ENCODE measurements around the gene SCYL1.

SCYL1 gene

DNA sequence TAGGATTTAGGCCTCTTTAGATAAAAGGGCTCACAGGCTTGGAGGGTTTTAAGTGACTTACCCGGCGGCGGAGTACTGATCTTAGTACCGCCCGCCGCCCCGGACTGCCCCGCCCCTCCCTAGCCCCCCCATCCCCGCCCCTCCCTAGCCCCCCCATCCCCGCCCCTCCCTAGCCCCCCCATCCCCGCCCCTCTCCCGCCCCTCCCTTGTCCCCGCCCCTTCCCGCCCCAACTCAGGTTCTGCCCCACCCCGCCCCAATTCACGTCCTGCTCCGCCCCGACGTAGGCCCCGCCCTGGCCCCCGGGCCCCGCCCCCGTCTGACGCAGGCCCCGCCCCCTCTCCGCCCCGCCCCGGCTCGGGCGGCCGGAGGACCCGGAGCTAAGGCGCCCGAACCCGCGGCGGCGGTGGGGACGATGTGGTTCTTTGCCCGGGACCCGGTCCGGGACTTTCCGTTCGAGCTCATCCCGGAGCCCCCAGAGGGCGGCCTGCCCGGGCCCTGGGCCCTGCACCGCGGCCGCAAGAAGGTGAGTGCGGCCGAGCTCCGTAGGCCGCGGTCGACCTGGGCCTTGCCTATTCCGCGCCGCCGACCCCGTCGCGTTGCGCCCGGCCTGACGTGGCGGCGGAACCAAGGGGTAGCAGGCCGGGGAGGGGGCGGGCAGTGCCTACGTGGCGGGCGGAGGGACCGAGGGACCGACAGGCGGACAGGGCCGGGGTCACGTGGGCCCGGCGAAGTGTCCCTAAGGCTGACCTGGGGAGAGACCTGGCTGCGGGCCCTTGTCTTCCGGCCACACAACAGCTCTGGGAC lies at the start of gene SCYL1:
SCYL1 (plus strand) TSS at position 343 of the 805 bp plus-strand sequence; CDS start at position 414, 71 bp downstream.
- DNase-seq: peak; percentile 79

DNA sequence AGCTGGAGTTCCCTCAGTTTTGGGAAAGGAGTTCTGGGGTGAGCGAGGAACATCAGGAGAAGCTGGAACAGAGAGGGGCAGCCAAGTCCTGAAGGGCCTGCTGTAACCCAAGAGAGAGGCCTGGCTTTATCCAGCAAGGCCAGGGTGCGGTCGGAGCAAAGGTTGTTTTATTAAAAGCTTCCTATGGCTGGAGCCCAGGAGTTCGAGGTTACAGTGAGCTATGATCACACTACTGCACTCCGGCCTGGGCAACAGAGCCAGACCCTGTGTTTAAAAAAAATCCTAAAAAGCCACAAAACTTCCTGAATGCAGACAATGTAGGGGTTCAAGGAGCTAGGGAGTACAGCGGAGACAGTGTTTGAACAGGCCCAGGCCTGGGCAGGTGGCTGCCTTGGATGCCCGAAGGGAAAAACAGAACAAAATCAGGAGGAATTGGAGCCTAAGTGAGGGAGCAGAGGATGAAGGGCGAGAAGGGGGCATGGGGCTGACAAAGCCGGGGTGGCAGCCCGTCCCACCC lies 48.2 kb upstream of the SCYL1 start:
- no peak for DNase-seq

GRCh38 chr11:65477149-65477965 lies 47.5 kb upstream of the SCYL1 start:
- peak; percentile 86 for DNase-seq

DNA sequence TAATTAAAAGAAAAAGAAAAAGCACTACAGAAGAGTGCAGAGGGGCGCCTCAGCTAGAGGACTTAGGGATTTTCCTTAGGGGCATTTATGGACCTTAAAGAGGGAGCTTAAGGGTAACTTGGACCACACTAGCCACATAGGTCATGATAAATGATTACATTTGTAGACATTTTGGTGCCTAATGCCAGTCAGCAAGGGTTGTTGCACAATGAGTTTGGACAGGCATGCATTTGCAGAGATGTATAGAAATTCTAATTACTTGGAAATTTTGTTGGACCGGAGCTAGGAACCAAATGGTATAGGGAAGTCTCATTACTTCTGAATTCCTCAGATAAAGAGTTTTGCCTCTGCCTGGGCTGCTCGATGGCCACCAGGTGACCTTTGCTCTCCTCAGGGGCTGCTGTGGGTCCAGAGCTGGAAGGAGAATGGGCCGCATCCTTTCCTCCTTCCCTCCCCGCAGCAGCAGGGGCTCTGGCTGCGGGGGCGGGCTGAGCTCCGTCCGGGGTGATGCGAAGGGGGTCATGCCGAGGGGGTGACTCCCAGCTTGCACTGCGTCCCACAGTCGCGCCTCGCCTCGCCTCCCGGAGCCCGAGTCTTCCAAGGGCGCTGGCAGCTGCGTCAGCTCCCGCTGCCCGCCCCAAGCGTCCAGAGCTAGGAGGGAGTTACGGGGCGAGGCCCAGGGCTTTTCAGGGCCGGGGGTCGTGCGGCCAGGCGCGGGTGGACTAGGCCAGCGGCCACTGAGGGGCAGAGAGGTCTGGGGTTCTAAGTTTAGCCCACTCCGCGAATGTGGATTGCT lies 46.3 kb upstream of the SCYL1 start:
- DNase-seq: no peak

DNA sequence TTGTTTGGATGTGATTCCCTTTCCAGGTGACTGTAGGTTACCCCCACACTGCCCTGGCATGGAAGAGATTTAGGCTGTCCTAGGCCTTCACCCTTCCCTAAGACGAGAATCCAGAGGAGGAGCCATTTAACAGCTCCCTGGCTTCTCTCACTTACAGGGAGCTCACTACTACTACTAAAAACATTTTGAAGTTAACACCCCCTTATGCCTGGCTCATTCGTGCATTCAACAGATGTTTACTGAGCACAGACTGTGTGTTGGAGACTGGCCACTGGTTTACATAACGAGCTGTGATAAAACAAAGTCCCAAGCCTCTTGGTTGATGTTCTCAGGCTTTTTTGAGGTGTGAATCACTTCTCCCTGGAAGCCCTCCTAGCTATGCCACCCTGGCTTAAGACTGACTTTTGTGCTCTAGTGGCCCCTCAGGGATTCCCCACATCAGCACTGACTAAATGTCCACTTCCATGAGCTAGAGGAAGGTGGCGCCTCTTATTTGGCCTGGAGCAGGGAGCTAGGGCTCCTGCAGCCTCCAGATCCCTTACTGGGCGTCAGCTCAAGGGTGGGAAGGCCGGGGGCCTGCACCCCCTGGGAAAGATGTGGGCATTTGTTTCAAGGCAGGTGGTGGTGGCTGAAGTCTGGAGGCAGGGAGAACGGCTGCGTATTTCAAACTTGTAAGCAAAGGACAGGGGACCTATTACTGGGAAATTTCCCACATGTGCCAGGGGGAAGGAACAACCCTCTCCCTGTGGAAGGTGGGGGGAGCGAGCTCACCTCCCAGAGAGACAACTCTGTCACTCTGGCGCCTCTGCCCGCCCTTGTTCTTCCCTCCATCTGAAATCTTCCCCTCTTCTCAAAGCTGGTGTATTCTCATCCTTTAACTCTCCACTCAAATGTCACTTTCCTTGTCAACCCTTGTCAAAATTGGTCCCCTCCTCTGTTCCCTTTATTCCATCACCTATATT lies 45.4 kb upstream of the SCYL1 start:
- no peak for DNase-seq

DNA sequence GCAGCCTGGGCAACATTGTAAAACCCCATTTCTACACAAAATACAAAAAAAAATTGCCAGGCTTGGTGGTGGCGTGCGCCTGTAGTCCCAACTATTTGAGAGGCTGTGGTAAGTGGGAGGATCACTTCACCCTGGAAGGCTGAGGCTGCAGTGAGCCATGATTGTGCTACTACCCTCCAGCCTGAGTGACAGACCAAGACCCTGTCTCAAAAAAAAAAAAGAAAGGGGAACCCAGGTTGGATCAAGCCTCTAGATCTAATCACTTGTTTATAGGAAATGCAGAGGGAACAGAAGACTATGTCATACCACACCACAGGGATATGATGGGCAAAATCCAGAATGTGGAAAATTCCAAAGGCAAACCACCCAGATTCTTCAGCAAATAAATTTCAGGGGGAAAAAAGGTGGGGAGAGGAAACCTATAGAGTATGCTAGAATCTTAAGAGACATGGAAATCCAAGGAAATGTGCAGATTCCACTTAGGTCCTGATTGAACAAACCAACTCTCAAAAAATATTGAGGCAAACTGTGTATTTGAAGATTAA lies 42.5 kb upstream of the SCYL1 start:
- DNase-seq: no peak

DNA sequence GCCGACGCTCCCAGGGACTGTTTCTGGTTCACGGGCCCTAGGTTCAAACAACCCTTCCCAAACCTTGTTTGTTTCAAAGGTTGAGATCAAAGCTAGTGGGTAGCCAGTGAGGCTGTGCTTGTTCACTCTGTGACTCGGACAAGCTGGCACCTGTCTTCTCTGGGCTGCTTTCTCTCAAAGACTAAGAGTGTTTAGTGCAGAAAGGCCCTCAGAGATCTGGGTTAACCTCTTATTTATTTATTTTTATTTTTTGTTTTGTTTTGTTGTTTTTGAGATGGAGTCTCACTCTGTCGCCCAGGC lies 39.0 kb upstream of the SCYL1 start:
- DNase-seq: no peak

DNA sequence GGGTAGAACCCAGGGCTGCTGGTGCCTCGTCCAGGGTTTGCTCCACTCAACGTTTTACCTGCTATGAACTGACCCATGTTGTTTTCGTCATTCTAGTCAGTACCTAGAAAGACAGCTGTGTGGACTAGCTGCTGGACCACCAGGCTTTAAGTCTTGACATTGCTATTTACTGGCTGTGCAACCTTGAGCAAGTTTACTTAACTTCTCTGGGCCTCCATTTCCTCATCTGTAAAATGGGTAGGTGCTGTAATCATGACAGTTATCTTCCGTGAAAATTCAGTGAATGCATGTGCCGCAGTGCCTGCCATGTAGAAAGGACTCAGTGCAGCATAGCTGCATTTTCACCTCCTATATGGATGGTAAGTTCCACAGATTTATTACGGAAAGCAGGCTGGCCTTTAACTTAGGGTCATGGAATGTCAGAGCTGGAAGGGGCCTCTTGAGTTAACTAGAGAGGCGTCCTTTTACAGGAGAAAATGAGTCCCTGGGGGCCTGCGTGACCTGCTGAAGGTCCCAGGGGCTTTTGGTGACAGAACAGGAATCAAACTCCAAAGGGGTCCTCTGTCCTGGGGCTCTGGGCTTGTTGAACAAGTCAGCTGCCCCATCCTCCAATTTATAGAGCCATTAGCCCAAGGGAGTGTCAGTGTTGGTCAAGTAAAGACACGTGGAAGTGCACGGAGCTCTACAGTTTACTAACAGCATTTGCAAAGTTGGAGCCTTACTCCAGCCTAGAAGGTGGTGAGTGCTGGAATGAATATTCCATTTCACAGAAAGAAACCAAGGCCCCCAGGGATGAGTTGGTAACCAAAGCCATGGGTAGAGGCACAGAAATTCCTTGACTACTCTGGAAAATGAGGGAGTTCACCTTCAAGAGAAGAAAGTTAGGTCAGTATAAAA lies 38.1 kb upstream of the SCYL1 start:
- no peak for DNase-seq

DNA sequence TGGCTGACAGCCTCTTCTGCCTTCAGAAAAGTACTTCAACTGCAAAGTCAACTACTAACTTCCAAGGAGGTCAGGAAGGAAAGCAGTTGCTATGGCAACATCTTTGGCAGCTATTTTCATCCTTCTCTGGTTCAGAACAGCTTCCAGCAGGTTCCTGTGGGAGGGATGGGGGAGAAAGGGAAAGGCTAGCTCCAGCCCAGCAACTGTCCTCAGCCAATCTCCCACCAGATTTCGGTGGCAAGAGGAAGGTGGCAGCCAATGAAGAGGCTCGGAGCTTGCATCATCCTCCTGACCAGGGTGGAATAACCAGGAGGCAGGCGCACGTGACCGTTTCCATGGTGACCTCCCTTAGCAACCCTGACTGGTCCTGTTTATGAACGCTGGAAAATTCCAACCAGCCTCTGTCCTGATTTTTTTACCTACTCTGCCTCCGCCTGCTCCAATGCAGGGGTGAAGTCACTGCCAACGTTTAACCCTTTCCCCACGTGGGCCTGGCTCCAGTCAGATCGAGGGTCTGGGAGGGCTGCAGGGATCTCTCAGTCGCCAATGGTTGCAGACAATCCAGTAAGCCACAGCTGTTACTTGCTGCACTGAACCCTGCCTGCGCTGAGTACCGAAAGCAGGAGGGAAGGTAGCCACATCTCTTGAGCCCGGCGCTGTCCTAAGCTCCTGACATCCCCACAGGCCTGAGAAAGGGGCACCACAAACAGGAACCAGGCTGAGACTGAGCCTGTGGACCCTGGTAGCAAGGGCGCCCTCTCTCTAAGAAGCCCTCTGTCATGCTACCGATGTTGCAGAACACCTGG lies 37.2 kb upstream of the SCYL1 start:
- DNase-seq: no peak

DNA sequence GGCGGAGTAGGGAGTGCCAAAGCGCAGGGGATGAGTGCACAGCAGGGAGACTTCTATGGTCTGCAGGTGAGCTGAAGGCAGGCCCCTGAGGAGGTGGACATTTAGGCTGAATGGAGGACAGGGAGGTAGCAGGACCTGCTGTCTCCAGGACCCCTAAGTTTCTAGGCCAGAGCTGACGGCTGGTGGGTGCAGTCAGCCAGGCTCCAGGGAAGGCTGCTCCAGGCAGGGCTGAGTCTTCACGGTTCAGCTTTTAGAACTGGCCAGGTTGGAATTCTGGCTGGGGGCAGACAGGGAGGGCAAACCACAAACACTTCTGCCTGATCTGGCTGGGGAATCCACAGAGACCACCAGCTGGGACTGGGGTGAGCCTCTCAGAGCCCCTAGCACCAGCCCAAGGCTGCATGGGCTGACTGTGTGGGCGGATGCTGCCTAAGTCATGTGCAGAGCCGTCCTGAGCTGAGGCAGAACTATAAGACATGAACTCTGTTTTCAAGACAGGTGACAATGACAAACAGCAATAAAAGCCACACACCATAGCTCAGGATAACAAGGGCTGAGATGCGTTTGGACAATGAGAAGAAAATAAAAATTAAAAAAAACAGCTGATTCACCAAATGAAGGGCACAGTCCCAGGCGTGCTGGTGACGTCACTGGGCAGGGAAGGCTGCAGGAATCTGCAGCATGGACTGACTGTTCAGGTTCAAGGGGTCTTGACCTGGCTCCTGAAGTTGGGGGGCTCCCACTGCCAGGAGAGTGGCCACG lies 36.4 kb upstream of the SCYL1 start:
- DNase-seq: no peak

- DNase-seq: no peak
These were observed 35.7 kb upstream of the SCYL1 start for GRCh38 chr11:65489035-65489705.

DNA sequence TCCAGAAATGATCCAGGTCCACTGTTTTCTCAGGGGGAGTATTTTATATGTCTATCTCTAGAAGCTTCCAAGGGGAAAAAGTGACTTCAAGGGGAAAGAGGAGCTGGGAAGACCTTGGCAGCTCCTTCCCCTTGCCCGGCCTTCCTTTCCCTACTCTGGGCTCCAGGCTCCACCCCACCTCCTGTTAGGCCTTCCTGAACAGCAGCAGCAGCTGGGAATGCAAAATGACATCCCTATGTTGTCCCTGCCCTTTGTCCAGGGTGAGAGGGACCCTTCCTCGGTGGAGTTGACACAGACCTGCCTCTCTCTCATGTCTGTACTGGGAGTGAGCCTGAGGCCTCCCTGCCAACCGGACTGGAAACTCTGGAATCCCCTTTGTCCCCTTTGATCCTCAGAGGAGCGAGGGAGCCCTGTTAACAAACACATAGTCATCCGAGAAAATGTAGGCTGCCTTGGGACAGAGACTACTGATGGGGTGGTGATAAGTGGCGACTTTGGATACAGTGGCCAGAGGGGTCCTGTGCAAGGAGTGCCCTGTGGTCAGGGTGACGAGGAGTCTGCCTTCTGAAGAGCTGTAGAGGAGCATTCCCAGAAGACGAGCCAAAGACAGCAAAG lies 35.1 kb upstream of the SCYL1 start:
- DNase-seq: no peak

DNA sequence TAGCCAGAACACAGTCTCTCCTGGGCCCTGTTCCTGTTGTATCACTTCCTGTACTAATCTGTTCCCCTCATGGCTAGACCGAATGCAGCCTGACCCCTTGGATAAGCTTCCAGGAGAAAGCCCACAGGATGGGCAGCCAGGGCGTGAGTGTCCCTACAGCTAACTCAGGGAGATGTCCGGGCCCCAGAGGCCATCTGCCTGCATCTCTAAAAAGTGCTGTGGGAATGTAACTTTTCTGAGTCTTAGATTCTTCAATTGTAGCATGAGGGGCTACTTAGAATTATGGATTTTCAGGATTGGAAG lies 33.8 kb upstream of the SCYL1 start:
- no peak for DNase-seq

GRCh38 chr11:65491614-65492386 lies 33.1 kb upstream of the SCYL1 start:
- DNase-seq: no peak

- DNase-seq: no peak
These were observed 32.6 kb upstream of the SCYL1 start for GRCh38 chr11:65492387-65492636.

GRCh38 chr11:65492637-65493366 lies 32.1 kb upstream of the SCYL1 start:
- DNase-seq: no peak

Data from activated effector memory CD4-positive, alpha-beta T cell treated with Interleukin-2 at 50 U/mL for 16 hours (primary cell).